ENCODE data around the gene FHIT.

DNA sequence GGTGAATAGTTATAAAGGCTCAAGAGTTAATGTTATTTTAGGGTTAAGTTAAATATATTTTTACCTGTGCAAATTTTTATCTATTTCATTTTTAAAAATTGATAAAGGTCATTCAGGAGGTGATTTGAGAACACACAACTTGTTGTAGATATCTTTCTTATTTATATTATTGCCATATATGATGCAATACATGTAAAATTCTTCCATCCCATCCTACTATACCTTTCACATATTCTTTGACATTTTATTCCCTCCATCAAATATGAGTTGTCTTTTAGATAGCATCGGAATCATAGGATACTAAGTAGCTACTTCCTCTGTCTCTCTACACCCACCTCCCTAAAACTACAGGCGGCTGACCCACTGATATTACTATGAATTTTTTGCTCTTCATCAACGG, 734.1 kb downstream of the FHIT start:
- TF ChIP-seq, protein P1, sequence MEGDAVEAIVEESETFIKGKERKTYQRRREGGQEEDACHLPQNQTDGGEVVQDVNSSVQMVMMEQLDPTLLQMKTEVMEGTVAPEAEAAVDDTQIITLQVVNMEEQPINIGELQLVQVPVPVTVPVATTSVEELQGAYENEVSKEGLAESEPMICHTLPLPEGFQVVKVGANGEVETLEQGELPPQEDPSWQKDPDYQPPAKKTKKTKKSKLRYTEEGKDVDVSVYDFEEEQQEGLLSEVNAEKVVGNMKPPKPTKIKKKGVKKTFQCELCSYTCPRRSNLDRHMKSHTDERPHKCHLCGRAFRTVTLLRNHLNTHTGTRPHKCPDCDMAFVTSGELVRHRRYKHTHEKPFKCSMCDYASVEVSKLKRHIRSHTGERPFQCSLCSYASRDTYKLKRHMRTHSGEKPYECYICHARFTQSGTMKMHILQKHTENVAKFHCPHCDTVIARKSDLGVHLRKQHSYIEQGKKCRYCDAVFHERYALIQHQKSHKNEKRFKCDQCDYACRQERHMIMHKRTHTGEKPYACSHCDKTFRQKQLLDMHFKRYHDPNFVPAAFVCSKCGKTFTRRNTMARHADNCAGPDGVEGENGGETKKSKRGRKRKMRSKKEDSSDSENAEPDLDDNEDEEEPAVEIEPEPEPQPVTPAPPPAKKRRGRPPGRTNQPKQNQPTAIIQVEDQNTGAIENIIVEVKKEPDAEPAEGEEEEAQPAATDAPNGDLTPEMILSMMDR (IDR thresholded peaks at IDR 0.05), result no peak
- TF ChIP-seq POLR2A (IDR thresholded peaks at IDR 0.05), result no peak
